Psoas muscle (tissue), 8 donors: ENCODE measurements around the gene CLPTM1L. TPM values are rescaled to one million over a fixed set of nuclear protein-coding genes. Genes with fewer than 3 reads are reported as not detected.

ENCODE experiments used
- ATAC-seq, 4 donors: fragments of 200-7000 bp; cut with Tn5 transposase; one replicate each; pipeline ENCODE4 v1.9.1; 2020; ENCODE audit warnings: moderate library complexity in 3 of 4, mild to moderate bottlenecking in 2 of 4
- DNase-seq, 2 donors: peaks; one replicate each; pipeline ENCODE4 v3.0.0-alpha.2; 2020
- H3K27ac ChIP-seq: fragments of 200-600 bp; one replicate; pipeline ENCODE4 v1.8.0; 2022
- H3K27me3 ChIP-seq, 3 donors: fragments of 200-600 bp in 1 of 3; one replicate each; pipeline versions ENCODE4 v1.6.1 to v1.8.0; 2013 to 2022; ENCODE audit warnings: low read length in 2 of 3, mild to moderate bottlenecking in 2 of 3, moderate library complexity in 1 of 3; ENCODE audit not compliant: insufficient read depth in 3 of 3
- H3K36me3 ChIP-seq, 2 donors: fragments of 200-600 bp in 1 of 2; one replicate each; pipeline versions ENCODE4 v1.6.1 to v1.8.0; 2013 to 2022; ENCODE audit warnings: low read depth in 1 of 2, mild to moderate bottlenecking in 1 of 2, moderate library complexity in 1 of 2; ENCODE audit not compliant: insufficient read depth in 1 of 2
- H3K4me1 ChIP-seq: fragments of 200-600 bp; one replicate; pipeline ENCODE4 v1.8.0; 2022
- H3K4me3 ChIP-seq: fragments of 200-600 bp; one replicate; pipeline ENCODE4 v1.8.0; 2022; ENCODE audit warnings: mild to moderate bottlenecking
- H3K9me3 ChIP-seq: fragments of 200-600 bp; one replicate; pipeline ENCODE4 v1.8.0; 2022
- WGBS, 3 donors: extraction: QIAGEN DNeasy Blood & Tissue Kit; methylation state at CpG; one replicate each; pipeline versions ENCODE4 v1.1.6 to v1.1.7; 2013; 5-methylcytosine and 5-hydroxymethylcytosine counted together
- intact Hi-C, 2 donors: fragments of 100-400 bp; cut with DNase I; formaldehyde crosslinking; loops; one replicate each; pipeline versions ENCODE4 v1.11.0 to v1.14.2; 2022
- polyA plus RNA-seq, 3 donors: library from polyadenylated mRNA; stranded (reverse); fragments of 200-250 nt; gene quantifications; one replicate each; pipeline ENCODE4 v1.2.3, GENCODE V29; 2013
- total RNA-seq, 4 donors: library from RNA; stranded (reverse); fragmentation: NEBNext Ultra II Directional in 2 of 4; extraction: Animal tissue kit (Norgen Biotek cat#: 25700) in 2 of 4; gene quantifications; one replicate each; pipeline versions ENCODE4 v1.2.1 to v1.2.4, GENCODE V29; 2021 to 2023
- TF ChIP-seq, protein P1 (sequence below): fragments of 200-600 bp; IDR thresholded peaks from one replicate; pipeline ENCODE4 v1.8.0; 2022; ENCODE audit warnings: antibody characterized with exemption
- donor health status: healthy with polysubstance abuse.
- donor health status: DM: no; HTN: no; CAD: no; lungs with moderate emphysema.
- donor health status: Bipolar disorder and iron deficiency.
- donor health status: healthy.
- donor health status: DM: yes; HTN: yes; CAD: no.
- donor health status: DM: no; HTN: no; CAD: no.
- donor health status: DM: no; HTN: no; CAD: no.
- donor health status: DM: yes; HTN: yes; CAD: no.

The CLPTM1L gene
- total and polyA plus RNA-seq, 7 donors, result 24.2 to 92.4 (median 34.8) TPM

GRCh38 chr5:1316588-1317340 is 28.1 kb downstream of the CLPTM1L start:
- H3K27ac ChIP-seq, result no peak overlapping the region

GRCh38 chr5:1315709-1316587 is 29.0 kb downstream of the CLPTM1L start:
- Histone ChIP-seq H3K4me1 (no peaks in the 10 kb centered on the region), H3K9me3 (no peaks in the 10 kb centered on the region), H3K27ac (no peak overlapping the region), H3K36me3 (peaks cover 0 to 41% of the 10 kb centered on the region in 2 donors), H3K27me3 (peaks cover 0 to 5% (median 0%) of the 10 kb centered on the region in 3 donors), H3K4me3 (no peak overlapping the region)
- peak in 1 of 2 donors; percentile 53 for DNase-seq
- intact Hi-C loops, result no loop called here
- 27 to 30% (median 30%) methylated on average over 33 of the region's 33 CpGs for WGBS, 3 donors
- ATAC-seq, result peak; percentile 18 to 45 (median 37)
- TF ChIP-seq, protein P1, sequence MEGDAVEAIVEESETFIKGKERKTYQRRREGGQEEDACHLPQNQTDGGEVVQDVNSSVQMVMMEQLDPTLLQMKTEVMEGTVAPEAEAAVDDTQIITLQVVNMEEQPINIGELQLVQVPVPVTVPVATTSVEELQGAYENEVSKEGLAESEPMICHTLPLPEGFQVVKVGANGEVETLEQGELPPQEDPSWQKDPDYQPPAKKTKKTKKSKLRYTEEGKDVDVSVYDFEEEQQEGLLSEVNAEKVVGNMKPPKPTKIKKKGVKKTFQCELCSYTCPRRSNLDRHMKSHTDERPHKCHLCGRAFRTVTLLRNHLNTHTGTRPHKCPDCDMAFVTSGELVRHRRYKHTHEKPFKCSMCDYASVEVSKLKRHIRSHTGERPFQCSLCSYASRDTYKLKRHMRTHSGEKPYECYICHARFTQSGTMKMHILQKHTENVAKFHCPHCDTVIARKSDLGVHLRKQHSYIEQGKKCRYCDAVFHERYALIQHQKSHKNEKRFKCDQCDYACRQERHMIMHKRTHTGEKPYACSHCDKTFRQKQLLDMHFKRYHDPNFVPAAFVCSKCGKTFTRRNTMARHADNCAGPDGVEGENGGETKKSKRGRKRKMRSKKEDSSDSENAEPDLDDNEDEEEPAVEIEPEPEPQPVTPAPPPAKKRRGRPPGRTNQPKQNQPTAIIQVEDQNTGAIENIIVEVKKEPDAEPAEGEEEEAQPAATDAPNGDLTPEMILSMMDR, result no peak

More at GRCh38 chr5:1316588-1317340, 28.1 kb downstream of the CLPTM1L start:
- Histone ChIP-seq H3K27me3 (no peaks in the 10 kb centered on the region), H3K9me3 (no peaks in the 10 kb centered on the region), H3K4me1 (no peaks in the 10 kb centered on the region), H3K4me3 (no peak overlapping the region), H3K36me3 (peaks cover 0 to 49% of the 10 kb centered on the region in 2 donors)
- 57 to 65% (median 60%) methylated on average over 17 of the region's 17 CpGs for WGBS, 3 donors
- intact Hi-C loops, result no loop called here
- ATAC-seq (peak in 3 of 4 donors; percentile 13 to 24 (median 17)), DNase-seq (no peak)
- TF ChIP-seq, protein P1, result no peak

DNA sequence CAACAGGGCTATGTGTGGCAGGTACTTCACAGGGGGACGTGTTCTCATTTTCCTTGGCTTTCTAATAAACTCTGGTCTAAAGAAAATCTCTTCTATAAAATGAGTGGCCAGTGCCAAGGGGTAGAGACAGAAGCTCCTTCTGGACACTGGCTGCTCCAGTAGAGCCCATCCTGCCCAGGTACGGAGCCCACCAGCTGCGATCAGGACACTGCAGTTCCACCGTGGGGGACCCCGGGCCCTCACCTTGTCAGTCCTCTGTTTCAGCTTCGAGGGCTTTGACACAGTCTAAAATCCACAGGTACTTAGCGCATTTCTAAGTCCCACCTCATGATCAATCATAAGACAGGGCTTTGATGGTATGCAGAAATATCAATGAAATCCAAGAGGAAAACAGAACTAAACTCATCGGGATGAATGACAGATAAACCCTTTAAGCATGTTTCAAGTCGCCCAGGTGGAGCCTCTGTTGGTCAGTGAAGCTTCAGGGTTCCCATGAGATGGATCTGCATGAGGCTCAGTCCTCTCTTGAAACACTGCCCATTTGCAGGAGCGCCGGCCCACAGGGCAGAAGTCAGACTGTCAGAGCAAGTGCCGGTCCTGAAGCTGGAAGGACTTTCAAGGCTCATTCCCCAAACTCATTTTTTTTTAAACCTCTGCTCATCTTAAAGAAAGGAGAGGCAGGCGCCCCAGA is 29.7 kb downstream of the CLPTM1L start:
- intact Hi-C loops, result no loop called here
- 76 to 90% (median 82%) methylated on average over 13 of the region's 13 CpGs for WGBS, 3 donors
- no peaks in the 10 kb centered on the region for H3K4me1 ChIP-seq

DNA sequence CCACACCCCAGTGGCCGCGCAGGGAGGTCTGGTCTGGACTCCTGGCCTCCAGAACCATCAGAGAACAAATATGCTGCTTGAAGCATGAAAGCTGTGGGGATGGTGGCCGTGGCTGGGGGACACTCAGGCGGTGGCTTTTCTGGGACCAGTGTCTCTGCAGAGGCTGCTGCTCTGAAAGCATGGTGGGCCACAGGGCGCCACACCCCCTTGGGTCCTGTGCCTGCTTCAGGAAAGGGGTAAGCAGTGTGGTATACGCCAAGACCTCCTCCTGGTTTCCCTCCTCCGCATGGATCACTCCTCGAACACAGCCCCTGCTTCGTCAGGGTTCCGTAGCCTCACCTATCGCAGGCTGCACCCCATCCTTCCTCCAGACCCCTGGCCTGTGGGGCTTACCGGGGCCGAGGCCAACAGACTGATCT is 30.3 kb downstream of the CLPTM1L start:
- Histone ChIP-seq H3K4me3 (no peak overlapping the region), H3K4me1 (no peaks in the 10 kb centered on the region), H3K27ac (no peak overlapping the region), H3K9me3 (no peaks in the 10 kb centered on the region), H3K27me3 (peaks cover 0 to 12% (median 0%) of the 10 kb centered on the region in 3 donors), H3K36me3 (peaks cover 0 to 27% of the 10 kb centered on the region in 2 donors)
- WGBS, 3 donors, result 96 to 97% (median 96%) methylated on average over 13 of the region's 13 CpGs
- ATAC-seq (no peak), DNase-seq (peak in 1 of 2 donors; percentile 32)
- TF ChIP-seq, protein P1, result no peak
- intact Hi-C loops, result no loop called here

More for the DNA sequence above, 29.7 kb downstream of the CLPTM1L start:
- ATAC-seq (no peak), DNase-seq (peak in 1 of 2 donors; percentile 22)
- H3K27me3 ChIP-seq, result peaks cover 0 to 12% (median 0%) of the 10 kb centered on the region in 3 donors
- no peaks in the 10 kb centered on the region for H3K9me3 ChIP-seq
- H3K4me3 ChIP-seq, result no peak overlapping the region
- peaks cover 0 to 33% of the 10 kb centered on the region in 2 donors for H3K36me3 ChIP-seq
- no peak overlapping the region for H3K27ac ChIP-seq
- TF ChIP-seq, protein P1, result no peak
